HG03558 (cell line): ENCODE data around the gene IMMP2L.
"Not testable (repeated sequence)": the region's sequence is repeated elsewhere in the genome, so short reads cannot be mapped to it uniquely, and the experiment has no call there.

Experiments used
- ATAC-seq: cut with Tn5 transposase; IDR thresholded peaks from one replicate; pipeline ENCODE4 v1.9.1; 2021; ENCODE audit warnings: moderate number of reproducible peaks; ENCODE audit not compliant: unreplicated experiment; ENCODE audit errors: extremely low read depth

Gene IMMP2L

DNA sequence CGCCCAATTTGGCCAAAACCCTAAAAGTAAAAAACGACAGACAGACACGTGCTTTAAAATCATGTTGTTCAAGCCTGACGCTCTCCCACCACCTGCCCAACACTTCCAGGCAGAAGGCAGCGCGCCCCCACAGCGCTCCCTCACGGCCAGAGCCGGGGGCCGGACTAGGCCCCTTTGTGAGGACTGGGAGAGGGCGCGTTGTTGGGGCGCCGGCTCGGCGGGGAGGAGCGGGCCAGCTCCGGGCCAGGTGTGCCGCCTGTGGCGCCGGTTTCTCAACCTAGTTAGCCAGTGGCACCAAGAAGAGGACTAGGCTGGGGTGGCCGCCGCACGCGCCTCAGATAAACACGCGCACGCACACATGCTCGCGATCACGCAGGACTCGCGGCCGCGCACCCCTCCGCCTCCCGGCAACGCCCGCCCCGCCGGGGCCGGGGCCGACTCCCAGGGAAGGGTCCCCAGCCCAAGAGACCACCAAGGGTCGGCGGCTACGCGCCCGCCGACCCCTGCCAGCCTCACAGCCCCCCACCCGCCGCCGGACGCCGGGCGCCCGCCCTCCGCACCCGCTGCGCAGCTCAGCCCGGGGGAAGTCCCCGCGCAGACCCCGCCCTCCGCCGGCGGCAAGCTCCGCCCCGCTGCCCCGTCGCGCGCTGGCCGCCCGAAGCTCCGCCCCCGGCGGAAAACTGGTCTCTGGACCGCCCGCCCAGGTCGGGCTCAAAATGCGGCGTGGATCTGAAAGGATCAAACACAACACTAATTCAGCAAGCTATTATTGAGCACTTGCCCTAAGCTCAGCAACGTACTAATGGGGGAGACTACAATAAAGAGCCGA, at the start of gene IMMP2L:
Gene IMMP2L (minus strand): TSS at position 589 of the 829 bp plus-strand sequence.
- ATAC-seq, result peak; percentile 39

DNA sequence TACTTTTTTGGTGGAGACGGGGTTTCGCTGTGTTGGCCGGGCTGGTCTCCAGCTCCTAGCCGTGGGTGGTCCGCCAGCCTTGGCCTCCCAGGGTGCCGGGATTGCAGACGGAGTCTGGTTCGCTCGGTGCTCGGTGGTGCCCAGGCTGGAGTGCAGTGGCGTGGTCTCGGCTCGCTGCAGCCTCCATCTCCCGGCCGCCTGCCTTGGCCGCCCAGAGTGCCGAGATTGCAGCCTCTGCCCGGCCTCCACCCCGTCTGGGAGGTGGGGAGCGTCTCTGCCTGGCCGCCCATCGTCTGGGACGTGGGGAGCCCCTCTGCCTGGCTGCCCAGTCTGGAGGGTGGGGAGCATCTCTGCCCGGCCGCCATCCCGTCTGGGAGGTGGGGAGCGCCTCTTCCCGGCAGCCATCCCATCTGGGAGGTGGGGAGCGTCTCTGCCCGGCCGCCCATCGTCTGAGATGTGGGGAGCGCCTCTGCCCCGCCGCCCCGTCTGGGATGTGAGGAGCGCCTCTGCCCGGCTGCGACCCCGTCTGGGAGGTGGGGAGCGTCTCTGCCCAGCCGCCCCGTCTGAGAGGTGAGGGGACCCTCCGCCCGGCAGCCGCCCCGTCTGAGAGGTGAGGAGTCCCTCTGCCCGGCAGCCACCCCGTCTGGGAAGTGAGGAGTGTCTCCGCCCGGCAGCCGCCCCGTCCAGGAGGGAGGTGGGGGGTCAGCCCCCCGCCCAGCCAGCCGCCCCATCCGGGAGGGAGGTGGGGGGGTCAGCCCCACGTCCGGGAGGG, 47.4 kb upstream of the IMMP2L start:
- ATAC-seq, result not testable (repeated sequence)

DNA sequence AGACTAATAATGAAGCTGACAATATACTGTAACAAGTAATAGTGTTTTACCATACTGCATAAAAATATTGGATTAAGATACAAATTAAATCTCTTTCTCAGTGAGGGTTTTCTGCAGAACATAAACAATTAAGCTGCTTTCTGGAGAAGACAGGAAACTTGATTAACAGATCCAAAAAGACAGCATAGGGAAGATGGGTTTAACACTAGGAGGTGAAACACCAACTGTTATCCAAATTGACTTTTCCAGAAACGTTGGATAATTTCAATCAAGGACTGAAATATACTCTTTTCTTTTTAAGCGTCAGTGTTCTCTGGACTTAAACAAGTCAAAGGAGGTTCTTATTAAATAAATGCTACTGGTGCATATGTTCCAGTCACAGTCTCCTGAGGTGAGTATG, 45.3 kb upstream of the IMMP2L start:
- ATAC-seq, result no peak

DNA sequence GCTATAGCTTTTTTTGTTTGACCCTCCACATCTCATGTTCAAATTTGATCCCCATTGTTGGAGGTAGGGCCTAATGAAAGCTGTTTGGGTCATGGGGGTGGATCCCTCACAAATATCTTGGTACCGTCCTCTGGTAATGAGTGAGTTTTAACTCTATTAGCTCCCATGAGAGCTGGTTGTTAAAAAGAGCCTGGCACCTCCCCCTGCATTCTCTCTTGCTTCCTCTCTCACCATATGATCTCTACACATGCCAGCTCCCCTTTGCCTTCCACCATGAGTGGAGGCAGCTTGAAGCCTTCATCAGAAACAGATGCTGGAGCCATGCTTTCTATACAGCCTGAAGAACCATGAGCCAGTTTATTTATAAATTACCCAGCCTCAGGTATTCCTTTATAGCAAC, 43.0 kb upstream of the IMMP2L start:
- ATAC-seq, result no peak

DNA sequence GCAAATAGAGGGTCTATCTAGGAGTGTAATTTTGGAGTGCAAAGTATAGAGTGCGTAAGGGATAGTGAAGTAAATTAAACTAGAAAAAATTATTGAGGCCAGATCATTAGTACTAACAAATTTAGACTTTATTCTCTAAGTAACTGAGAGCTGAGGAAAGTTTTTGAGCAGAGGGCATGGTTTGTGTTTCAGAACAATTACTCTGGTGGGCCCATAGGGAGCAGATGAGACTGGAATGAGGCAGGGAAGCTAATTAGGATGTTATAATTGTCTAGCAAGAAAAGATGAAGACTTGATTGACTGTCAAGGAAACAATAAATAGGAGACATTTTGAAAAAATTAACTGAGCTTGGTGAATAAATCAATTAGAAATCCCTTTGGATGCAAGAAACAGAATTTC, 37.8 kb upstream of the IMMP2L start:
- ATAC-seq, result no peak

DNA sequence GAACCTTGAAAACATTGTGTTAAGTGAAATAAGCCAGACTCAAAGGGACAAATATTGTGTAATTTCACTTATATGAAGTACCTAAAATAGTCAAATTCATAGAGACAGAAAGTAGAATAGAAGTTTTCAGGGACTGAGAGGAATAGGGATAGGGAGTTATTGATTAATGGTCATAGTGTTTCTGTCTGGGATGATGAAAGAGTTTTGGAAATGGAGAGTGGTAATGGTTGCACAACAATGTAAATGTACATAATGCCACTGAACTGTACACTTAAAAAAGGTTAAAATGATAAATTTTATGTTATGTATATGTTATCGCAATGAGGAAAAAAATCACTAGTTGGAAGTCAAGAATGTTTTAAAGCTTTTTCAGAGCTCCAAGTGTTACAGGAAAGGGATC, 33.5 kb upstream of the IMMP2L start:
- no peak for ATAC-seq

DNA sequence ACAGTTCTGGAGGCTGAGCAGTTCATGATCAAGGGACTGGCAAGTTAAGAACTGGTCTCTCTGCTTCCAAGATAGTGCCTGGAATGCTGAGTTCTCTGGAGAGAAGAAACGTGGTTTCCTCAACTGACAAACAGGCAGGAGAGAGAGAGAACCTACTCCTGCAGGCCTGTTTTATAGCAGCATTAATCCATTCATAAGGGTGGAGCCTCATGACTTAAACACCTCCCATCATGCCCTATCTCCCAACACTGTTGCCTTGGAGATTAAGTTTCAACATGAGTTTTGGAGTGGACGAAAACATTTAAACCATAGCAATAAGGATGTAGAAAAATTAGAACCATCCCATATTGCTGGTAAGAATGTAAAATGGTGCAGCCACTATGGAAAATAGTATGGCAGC, 32.3 kb upstream of the IMMP2L start:
- ATAC-seq, result no peak

DNA sequence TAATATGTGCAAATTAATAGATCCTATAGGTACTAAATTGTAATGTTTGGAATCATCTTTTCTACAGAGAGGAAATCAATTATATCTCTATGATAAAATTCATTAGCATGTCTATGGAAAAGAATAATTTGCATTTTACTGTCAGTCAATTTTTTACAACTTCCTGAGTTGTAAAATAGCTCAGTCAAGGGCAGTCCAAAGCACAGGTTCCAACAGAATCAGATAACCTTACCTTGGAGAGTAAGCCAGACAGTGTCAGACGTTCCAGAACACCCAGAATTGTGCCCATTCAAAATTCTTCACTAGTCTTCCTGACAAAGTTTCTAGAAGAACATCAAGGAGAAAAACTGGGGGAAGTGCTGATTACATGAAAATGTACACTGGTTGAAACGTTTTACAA, 31.1 kb upstream of the IMMP2L start:
- ATAC-seq, result no peak

DNA sequence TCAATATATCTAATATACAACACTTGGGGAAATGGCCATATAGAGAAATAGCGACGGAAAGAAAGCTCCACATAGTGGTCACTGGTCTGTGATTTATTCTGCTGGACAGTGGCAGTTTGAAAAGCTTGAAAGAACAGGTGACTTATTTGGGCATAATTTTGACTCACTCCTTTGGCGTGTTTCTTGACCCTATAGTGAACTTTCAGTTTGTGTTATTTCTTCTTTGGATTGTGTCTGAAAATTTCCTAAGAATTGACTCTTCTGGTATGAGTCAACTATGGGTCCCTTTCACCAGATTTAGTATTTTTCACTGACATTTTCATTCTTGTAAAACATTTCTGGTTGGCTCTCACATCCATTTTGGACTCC, 25.8 kb upstream of the IMMP2L start:
- ATAC-seq, result no peak

DNA sequence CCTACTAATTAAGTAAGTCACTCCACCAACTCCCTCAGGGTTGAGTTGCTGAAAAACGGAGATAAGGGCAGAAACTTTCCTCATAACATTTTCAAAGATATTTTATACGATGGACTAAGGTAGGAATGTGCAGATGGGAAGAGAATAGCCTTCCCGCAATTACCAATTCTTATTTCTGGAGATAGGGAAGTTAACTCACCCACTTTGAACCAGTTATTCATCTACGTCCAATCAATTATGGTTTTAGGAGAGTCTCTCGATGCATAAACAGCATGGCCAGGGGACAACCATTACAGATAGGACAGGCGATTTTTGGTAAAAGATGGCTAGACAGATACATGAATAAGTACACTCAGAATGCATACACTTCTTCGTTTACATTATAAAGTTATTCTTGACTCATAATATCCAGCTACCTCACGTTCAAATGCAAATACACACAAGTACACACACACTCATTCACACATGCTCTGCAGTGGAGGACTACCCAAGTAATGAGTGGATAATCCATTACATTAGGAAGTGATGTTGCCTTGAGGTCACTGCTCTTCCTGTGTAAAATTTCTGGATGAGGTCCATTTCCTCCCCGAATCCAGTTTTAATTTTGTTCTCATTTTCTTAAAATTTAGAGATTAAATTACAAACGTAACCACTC, 25.2 kb upstream of the IMMP2L start:
- ATAC-seq, result no peak

DNA sequence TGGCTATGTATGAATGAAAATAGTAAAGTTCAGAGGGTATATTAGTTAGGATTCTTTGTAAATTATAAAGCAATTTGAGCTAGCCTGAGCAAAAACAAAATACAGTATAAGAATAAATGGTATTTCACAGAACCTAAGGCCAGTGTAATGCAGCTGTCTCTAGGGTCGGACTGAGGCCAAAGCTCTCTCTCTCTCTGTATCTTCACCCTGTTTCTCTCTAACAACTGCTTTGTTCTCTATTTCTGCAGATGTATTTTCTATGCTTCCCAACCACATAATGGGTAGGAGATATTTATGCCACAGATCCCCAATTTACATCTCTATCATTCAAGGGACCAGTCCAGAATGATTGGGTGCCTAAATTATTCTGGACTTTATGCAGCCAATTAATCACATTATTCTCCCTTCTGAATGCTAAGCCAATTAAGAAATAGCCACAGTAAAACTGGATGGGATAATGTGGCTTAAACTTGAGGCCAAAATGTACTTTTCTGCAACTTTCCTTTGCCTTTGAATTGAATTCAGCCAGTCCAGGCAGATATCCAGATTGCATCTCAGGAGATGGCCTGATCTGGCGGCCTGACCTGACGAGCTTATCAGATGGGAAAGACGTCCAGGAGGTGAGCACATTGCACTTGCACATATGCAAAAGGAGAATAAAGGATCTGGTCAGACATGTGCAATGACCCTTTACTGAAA, 24.6 kb upstream of the IMMP2L start:
- ATAC-seq, result no peak

DNA sequence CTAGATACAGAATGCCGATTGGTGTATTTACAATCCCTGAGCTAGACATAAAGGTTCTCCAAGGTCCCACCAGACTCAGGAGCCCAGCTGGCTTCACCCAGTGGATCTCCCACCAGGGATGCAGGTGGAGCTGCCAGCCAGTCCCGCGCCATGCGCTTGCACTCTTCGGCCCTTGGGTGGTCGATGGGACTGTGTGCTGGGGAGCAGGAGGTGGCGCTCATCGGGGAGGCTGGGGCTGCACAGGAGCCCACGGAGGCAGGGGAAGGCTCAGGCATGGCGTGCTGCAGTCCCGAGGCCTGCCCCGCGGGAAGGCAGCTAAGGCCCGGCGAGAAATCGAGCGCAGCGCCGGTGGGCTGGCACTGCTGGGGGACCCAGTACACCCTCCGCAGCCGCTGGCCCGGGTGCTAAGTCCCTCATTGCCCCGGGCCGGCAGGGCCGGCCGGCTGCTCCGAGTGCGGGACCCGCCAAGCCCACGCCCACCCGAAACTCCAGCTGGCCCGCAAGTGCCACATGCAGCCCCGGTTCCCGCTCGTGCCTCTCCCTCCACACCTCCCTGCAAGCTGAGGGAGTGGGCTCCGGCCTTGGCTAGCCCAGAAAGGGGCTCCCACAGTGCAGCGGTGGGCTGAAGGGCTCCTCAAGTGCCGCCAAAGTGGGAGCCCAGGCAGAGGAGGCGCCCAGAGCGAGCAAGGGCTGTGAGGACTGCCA, 19.6 kb upstream of the IMMP2L start:
- ATAC-seq, result not testable (repeated sequence)

DNA sequence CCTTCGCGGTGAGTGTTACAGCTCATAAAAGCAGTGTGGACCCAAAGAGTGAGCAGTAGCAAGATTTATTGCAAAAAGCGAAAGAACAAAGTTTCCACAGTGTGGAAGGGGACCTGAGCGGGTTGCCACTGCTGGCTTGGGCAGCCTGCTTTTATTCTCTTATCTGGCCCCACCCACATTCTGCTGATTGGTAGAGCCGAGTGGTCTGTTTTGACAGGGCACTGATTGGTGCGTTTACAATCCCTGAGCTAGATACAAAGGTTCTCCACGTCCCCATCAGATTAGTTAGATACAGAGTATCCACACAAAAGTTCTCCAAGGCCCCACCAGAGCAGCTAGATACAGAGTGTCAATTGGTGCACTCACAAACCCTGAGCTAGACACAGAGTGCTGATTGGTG, 18.9 kb upstream of the IMMP2L start:
- ATAC-seq, result not testable (repeated sequence)

DNA sequence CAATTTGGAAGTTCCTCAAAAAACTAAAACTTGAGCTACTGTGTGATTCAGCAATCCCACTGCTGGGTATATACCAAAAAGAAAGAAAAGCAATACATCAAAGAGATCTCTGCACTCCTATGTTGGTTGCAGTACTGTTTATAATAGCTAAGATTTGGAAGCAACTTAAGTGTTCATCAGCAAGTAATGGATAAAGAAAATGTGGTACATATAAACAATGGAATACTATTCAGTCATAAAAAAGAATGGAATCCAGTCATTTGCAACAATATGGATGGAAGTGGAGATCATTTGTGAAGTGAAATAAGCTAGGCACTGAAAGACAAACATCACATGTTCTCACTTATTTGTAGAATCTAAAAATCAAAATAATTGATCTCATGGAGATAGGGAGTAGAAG, 16.5 kb upstream of the IMMP2L start:
- no peak for ATAC-seq

DNA sequence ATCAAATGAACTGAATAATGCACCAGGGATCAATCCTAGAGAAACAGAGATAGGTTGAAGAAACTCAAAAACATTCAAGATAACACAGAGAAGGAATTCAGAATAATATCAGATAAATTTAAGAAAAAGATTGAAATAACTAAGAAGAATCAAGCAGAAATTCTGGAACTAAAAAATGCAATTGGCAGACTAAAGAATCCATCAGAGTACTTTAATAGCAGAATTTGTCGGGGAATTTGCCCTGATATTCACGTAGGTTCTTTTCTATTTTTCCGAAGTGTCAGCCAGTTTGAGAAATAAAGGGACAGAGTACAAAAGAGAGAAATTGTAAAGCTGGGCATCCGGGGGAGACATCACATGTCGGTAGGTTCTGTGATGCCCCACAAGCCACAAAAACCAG, 9.4 kb upstream of the IMMP2L start:
- ATAC-seq, result no peak

DNA sequence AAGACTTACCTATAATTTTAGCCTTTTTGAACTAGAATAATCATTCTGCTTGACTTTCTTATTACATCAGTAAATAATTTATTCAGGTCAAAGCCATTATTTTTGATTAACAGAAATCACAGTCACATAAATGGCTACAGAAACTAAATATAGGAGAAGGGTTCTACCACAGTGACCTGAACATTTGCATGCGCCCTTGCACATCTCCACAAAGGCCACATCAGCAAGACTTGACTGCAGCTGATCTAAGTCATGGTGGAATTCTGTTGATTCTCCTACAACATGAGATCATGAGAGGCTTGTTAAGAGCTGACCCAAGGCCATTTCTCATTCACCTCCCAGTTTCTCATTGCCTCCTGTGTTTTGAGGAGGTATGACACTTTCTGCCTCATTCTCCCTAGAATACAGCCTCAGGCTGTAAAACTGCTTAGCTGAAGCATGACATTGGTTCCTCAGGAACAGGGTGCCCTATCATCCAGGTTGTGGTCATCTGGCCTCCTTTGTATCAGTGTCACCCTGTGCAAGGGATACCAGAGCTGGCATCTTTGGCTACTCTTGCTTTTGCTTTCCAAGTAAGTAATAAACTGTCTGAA, 6.7 kb upstream of the IMMP2L start:
- ATAC-seq, result no peak

DNA sequence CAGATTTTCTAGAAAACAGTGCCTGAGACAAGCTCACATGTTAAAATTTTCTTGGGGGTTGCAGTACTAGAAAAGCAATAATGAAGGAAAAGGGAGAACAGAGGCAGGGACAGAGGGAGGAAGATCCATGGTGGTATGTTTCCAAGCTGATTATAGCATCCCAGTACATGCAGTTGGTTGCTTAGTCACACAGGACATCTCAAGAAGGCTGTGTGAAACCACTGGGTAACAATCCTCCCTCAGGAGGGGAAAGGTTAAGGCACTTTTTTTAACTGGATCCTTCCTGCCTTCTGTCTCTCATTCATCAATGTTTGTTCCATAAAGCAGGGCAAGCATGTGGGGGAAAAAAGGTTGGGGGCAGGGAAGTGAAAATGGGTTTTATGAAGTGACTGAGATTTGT, 6.1 kb upstream of the IMMP2L start:
- no peak for ATAC-seq

DNA sequence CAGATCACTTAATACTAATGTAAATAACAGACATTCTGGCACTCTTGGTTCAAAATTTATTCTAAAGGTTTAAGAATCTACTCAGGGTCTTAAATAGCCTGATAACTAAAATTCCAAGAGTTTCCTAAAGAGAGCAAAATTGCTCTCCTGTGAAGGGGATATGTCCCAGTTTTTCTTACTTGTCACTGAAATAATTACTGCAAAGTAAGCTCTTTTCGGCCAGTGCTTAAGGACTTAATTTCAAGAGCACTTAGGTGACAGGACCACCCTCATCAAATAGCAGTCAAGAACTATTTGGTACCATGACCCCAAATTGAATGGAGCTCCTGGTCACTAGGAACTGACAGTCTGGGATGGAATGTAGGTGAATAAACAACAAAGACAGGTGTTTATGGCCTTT, 1.8 kb upstream of the IMMP2L start:
- no peak for ATAC-seq

DNA sequence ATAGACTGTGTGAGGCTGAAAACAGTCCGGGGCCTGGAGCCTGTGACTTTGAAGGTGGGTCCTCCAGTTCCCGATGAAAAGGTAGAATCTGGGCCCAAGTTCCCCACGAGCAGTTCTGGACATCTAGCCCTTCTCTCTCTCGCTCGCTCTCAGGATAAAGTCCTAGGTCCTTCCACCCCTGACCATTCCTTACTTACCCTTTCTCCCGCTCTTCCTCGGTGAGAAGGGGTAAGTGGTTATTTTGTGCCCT, 713 bp downstream of the IMMP2L start:
- ATAC-seq, result no peak
